Hematopoietic multipotent progenitor cell (in vitro differentiated cells): Measurements from ENCODE around the gene FCHO2. TPM values are rescaled to one million over a fixed set of nuclear protein-coding genes. Genes with fewer than 3 reads are reported as not detected.
"Not testable (repeated sequence)": the region's sequence is repeated elsewhere in the genome, so short reads cannot be mapped to it uniquely, and the experiment has no call there.

ENCODE experiments used
- DNase-seq, 3 donors: peaks; one replicate each; pipeline ENCODE4 v3.0.0-alpha.2; 2011 to 2015; ENCODE audit warnings: low read depth in 2 of 3, low spot score in 2 of 3
- total RNA-seq: library from RNA; depleted of rRNA; stranded (reverse); fragments of >200 nt; gene quantifications from one replicate; pipeline ENCODE4 v1.2.3, GENCODE V29; 2012

FCHO2 gene
- total RNA-seq: 8.9 TPM

- peak; percentile 92 to 96 (median 94) for DNase-seq
Observed at GRCh38 chr5:72955768-72956323, at the start of gene FCHO2. Gene FCHO2, plus strand, starts transcription at chr5:72956041. Its CDS starts 56 bp downstream, at chr5:72956097.

- DNase-seq: no peak
Observed at GRCh38 chr5:72906806-72907205, 49.0 kb upstream of the FCHO2 start.

GRCh38 chr5:72908664-72909063, 47.2 kb upstream of the FCHO2 start:
- DNase-seq: no peak

GRCh38 chr5:72917371-72917776, 38.5 kb upstream of the FCHO2 start:
- DNase-seq: no peak

GRCh38 chr5:72920690-72921502, 34.9 kb upstream of the FCHO2 start:
- peak in 2 of 3 donors; percentile 11 to 48 for DNase-seq

- DNase-seq: no peak
Observed at GRCh38 chr5:72921886-72922285, 34.0 kb upstream of the FCHO2 start.

- no peak for DNase-seq
Observed at GRCh38 chr5:72922422-72922821, 33.4 kb upstream of the FCHO2 start.

GRCh38 chr5:72925336-72926010, 30.4 kb upstream of the FCHO2 start:
- no peak for DNase-seq

GRCh38 chr5:72932686-72933085, 23.2 kb upstream of the FCHO2 start:
- not testable (repeated sequence) for DNase-seq

- DNase-seq: not testable (repeated sequence)
Observed at GRCh38 chr5:72934953-72935725, 20.7 kb upstream of the FCHO2 start.

GRCh38 chr5:72936893-72937292, 18.9 kb upstream of the FCHO2 start:
- no peak for DNase-seq

- DNase-seq: peak in 1 of 3 donors; percentile 19
Observed at GRCh38 chr5:72937517-72938061, 18.3 kb upstream of the FCHO2 start.

GRCh38 chr5:72938206-72938605, 17.6 kb upstream of the FCHO2 start:
- DNase-seq: no peak

- no peak for DNase-seq
Observed at GRCh38 chr5:72940082-72940481, 15.8 kb upstream of the FCHO2 start.

- DNase-seq: no peak
Observed at GRCh38 chr5:72943307-72943706, 12.5 kb upstream of the FCHO2 start.

GRCh38 chr5:72947498-72947897, 8.3 kb upstream of the FCHO2 start:
- no peak for DNase-seq

GRCh38 chr5:72949481-72949880, 6.4 kb upstream of the FCHO2 start:
- DNase-seq: no peak

GRCh38 chr5:72951671-72952468, 4.0 kb upstream of the FCHO2 start:
- DNase-seq: no peak

GRCh38 chr5:72954389-72954788, 1.5 kb upstream of the FCHO2 start:
- no peak for DNase-seq
